ENCODE data around the gene TXNDC12.
"Not testable (repeated sequence)": the region's sequence is repeated elsewhere in the genome, so short reads cannot be mapped to it uniquely, and the experiment has no call there.

Gene TXNDC12

GRCh38 chr1:52045666-52046195, 9.3 kb downstream of the TXNDC12 start:
- DNase-seq = not testable (repeated sequence)

- no peak for DNase-seq
Observed at GRCh38 chr1:52045236-52045635, 9.8 kb downstream of the TXNDC12 start.

- no peak for DNase-seq
Observed at GRCh38 chr1:52041551-52042185, 13.3 kb downstream of the TXNDC12 start.

GRCh38 chr1:52037909-52038308, 17.1 kb downstream of the TXNDC12 start:
- DNase-seq = no peak

GRCh38 chr1:52037402-52037814, 17.6 kb downstream of the TXNDC12 start:
- DNase-seq = no peak

- no peak for DNase-seq
Observed at GRCh38 chr1:52034050-52034384, 21.0 kb downstream of the TXNDC12 start.

GRCh38 chr1:52033190-52034049, 21.6 kb downstream of the TXNDC12 start, which contains the start of gene KTI12:
Gene KTI12 (minus strand): TSS chr1:52033810. CDS start chr1:52033761, 49 bp downstream.
- peak; percentile 89 for DNase-seq

- DNase-seq = no peak
Observed at GRCh38 chr1:52032785-52033131, 22.2 kb downstream of the TXNDC12 start.

- DNase-seq = no peak
Observed at GRCh38 chr1:52032124-52032784, 22.7 kb downstream of the TXNDC12 start.

GRCh38 chr1:52028839-52029238, 26.2 kb downstream of the TXNDC12 start:
- DNase-seq = not testable (repeated sequence)

- no peak for DNase-seq
Observed at GRCh38 chr1:52028328-52028727, 26.7 kb downstream of the TXNDC12 start.

- no peak for DNase-seq
Observed at GRCh38 chr1:52026278-52026677, 28.7 kb downstream of the TXNDC12 start.

GRCh38 chr1:52022133-52022532, 32.9 kb downstream of the TXNDC12 start:
- no peak for DNase-seq

GRCh38 chr1:52008071-52008809, 46.8 kb downstream of the TXNDC12 start:
- DNase-seq = no peak

GRCh38 chr1:52007215-52008002, 47.6 kb downstream of the TXNDC12 start:
- DNase-seq = no peak

GRCh38 chr1:52006081-52006553, 48.9 kb downstream of the TXNDC12 start:
- not testable (repeated sequence) for DNase-seq

- not testable (repeated sequence) for DNase-seq
Observed at GRCh38 chr1:52005548-52005947, 49.4 kb downstream of the TXNDC12 start.

GRCh38 chr1:52003877-52004276, 51.1 kb downstream of the TXNDC12 start:
- DNase-seq = no peak

GRCh38 chr1:52002038-52002917, 52.7 kb downstream of the TXNDC12 start:
- DNase-seq = peak; percentile 73

GRCh38 chr1:51998701-51999100, 56.3 kb downstream of the TXNDC12 start:
- DNase-seq = no peak

GRCh38 chr1:51997974-51998382, 57.0 kb downstream of the TXNDC12 start:
- DNase-seq = no peak

Data from CD4-positive, alpha-beta T cell treated with Interleukin-4 for 4 hours (primary cell).